Thyroid gland (tissue), 4 donors: ENCODE measurements around the gene NF2.

Experiments
- POLR2A ChIP-seq, 2 donors: fragments of 450-650 bp; IDR thresholded peaks; one replicate each; pipeline ENCODE4 v1.6.1; 2017; ENCODE audit warnings: antibody characterized with exemption in 2 of 2, mild to moderate bottlenecking in 2 of 2, moderate library complexity in 1 of 2
- TF ChIP-seq, protein P1 (sequence below), 6 experiments: fragments of 200-600 bp in 3 of 6; fragments of 450-650 bp in 3 of 6; sonication (generic) in 3 of 6; IDR thresholded peaks; one replicate each; pipeline ENCODE4 v1.5.1; 2016 to 2019; ENCODE audit warnings: antibody characterized with exemption in 6 of 6, mild to moderate bottlenecking in 2 of 6, inconsistent platforms in 1 of 6, moderate library complexity in 1 of 6

DNA sequence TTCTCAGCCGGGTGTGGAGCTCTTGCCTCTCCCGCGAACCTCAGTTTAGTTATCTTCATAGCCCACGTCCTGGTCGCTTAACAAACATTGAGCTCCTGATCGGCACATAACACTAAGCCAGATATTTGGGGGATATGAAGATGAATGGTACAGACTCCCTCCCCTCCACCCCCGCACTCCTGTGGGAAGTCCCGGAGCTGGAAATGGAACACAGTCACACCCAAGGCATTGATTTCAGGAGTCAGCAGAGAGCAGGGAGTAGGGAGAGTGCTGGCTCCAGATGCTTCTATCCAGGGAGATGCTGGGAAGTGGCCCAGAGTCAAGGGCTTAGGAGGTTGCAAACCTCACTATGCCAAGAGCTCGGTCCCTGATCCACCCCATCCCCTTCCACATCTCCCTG lies 90.2 kb downstream of the NF2 start:
- TF ChIP-seq, protein P1, sequence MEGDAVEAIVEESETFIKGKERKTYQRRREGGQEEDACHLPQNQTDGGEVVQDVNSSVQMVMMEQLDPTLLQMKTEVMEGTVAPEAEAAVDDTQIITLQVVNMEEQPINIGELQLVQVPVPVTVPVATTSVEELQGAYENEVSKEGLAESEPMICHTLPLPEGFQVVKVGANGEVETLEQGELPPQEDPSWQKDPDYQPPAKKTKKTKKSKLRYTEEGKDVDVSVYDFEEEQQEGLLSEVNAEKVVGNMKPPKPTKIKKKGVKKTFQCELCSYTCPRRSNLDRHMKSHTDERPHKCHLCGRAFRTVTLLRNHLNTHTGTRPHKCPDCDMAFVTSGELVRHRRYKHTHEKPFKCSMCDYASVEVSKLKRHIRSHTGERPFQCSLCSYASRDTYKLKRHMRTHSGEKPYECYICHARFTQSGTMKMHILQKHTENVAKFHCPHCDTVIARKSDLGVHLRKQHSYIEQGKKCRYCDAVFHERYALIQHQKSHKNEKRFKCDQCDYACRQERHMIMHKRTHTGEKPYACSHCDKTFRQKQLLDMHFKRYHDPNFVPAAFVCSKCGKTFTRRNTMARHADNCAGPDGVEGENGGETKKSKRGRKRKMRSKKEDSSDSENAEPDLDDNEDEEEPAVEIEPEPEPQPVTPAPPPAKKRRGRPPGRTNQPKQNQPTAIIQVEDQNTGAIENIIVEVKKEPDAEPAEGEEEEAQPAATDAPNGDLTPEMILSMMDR (IDR thresholded peaks at IDR 0.05): no peak
- TF ChIP-seq POLR2A (IDR thresholded peaks at IDR 0.05): no peak
